Measurements from ENCODE around the gene MRTO4. TPM values are rescaled to one million over a fixed set of nuclear protein-coding genes. Genes with fewer than 3 reads are reported as not detected.
A peak's percentile ranks its signal among the peaks of the same experiment; 100 is the strongest.

MRTO4 gene
- total and polyA plus RNA-seq, 12 donors, result 8.4 to 52.2 (median 13.3) TPM

- H3K27ac ChIP-seq, result peak overlapping the region in 9 of 10 donors; percentile 90 to 97 (median 95)
- TF ChIP-seq CTCF (IDR thresholded peaks at IDR 0.05), result no peak
- peaks cover 15 to 84% (median 73%) of the 10 kb centered on the region in 9 donors for H3K4me1 ChIP-seq
- peaks cover 0 to 12% (median 0%) of the 10 kb centered on the region in 9 donors for H3K36me3 ChIP-seq
- no peak for ATAC-seq
- H3K27me3 ChIP-seq, result no peaks in the 10 kb centered on the region
- no peak for DNase-seq
- intact Hi-C loops (cut with DNase I), result no loop called here
- WGBS, 2 donors, result 17% methylated on average over 8 of the region's 8 CpGs
- peak overlapping the region; percentile 70 to 94 (median 90) for H3K4me3 ChIP-seq
- no peaks in the 10 kb centered on the region for H3K9me3 ChIP-seq
Observed at GRCh38 chr1:19208710-19209438, 42.7 kb upstream of the MRTO4 start.

GRCh38 chr1:19209439-19209989, 42.1 kb upstream of the MRTO4 start:
- DNase-seq, result peak in 1 of 2 donors; percentile 26
- no peak for TF ChIP-seq CTCF (IDR thresholded peaks at IDR 0.05)

GRCh38 chr1:19209990-19210771, 41.4 kb upstream of the MRTO4 start, which contains the start of gene UBR4:
UBR4 (minus strand) TSS chr1:19210266; CDS start chr1:19210248, 18 bp downstream.
- H3K27me3 ChIP-seq, result no peaks in the 10 kb centered on the region
- intact Hi-C loops (cut with DNase I), result loop anchor here in 1 of 10 donors (10.0 kb wide), 1 partner anchor 385 kb away; a partner anchor contains a TSS
- H3K4me3 ChIP-seq, result peak within 1 kb of the TSS; percentile 70 to 94 (median 90)
- no peaks in the 10 kb centered on the region for H3K9me3 ChIP-seq
- peaks cover 15 to 73% (median 64%) of the 10 kb centered on the region in 9 donors for H3K4me1 ChIP-seq
- WGBS, 2 donors, result 0% methylated on average over 78 to 80 of the region's 80 CpGs
- DNase-seq (peak; percentile 94 to 95), ATAC-seq (peak; percentile 98 to 99 (median 98))
- peaks cover 0 to 26% (median 0%) of the 10 kb centered on the region in 9 donors for H3K36me3 ChIP-seq
- H3K27ac ChIP-seq, result peak within 1 kb of the TSS; percentile 84 to 97 (median 95)
- peak in 1 of 9 donors; percentile 35 for TF ChIP-seq CTCF (IDR thresholded peaks at IDR 0.05)

More at GRCh38 chr1:19209439-19209989, 42.1 kb upstream of the MRTO4 start:
- peak; percentile 36 to 63 (median 45) for ATAC-seq
- H3K4me3 ChIP-seq, result peak overlapping the region; percentile 70 to 94 (median 90)
- peak overlapping the region; percentile 84 to 97 (median 95) for H3K27ac ChIP-seq
- no peaks in the 10 kb centered on the region for H3K9me3 ChIP-seq
- intact Hi-C loops (cut with DNase I), result no loop called here
- 0% methylated on average over 28 of the region's 28 CpGs for WGBS, 2 donors
- peaks cover 15 to 78% (median 71%) of the 10 kb centered on the region in 9 donors for H3K4me1 ChIP-seq
- peaks cover 0 to 19% (median 0%) of the 10 kb centered on the region in 9 donors for H3K36me3 ChIP-seq
- no peaks in the 10 kb centered on the region for H3K27me3 ChIP-seq
